ENCODE measurements around the gene NANOS2. TPM values are rescaled to one million over a fixed set of nuclear protein-coding genes. Genes with fewer than 3 reads are reported as not detected.

Gene NANOS2
- total RNA-seq, 1 experiment from 2014 or later = not detected

DNA sequence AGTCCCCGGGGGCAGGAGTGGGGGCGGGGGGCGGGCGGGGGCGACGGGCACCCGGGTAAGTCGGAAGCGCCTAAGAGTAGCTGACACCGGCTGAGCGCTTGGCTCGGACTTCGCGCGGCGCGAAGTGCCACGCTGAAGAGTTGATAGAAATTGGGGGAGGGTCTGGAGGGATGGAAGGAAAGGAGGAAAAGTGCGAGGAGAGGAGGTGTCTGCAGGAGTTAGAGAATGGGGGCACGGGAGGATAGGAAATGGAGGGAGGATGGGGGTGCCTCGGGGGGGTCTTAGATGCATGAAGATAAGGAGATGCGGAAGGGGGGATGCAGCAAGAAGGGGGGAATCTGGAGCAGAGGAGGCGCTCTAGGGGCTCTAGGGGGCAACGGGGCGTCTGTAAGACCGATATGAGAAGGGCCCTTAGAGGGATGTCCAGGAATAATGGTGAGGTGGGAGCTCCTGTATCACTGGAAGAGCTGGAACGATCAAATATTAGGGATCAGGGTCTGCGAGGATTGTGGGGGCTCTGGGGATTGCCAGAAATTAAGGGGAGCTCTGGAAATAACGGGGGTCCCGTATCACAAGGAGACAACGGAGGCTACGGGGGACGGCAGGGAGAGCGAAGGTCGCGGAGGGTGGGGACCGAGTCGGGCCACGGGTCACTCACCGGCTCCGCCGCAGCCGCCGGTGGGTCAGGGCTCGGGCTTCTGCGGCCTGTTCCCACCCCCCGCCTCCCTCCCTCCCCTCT lies 12.5 kb downstream of the NANOS2 start, which contains the start of gene MYPOP:
TSS of gene MYPOP (minus strand) at position 702 of the 739 bp plus-strand sequence. CDS start 840 bp downstream, outside the sequence.
- Histone ChIP-seq H3K27me3 (replicated peaks; ENCODE audit: control insufficient read depth, insufficient read depth, low read length) (no peaks in the 10 kb centered on the region), H3K4me1 (peaks cover 5% of the 10 kb centered on the region), H3K4me3 (ENCODE audit: low read depth, low read length) (peak within 1 kb of the TSS; percentile 92), H3K9me3 (no peaks in the 10 kb centered on the region), H3K36me3 (ENCODE audit: control insufficient read depth, insufficient read depth, low read length) (peaks cover 3% of the 10 kb centered on the region; the same call in 1 of the 2 replicates)
- peak in 1 of 2 experiments; percentile 26 for DNase-seq
- TF ChIP-seq CTCF (IDR thresholded peaks at IDR 0.05; ENCODE audit: insufficient read depth in 1 of 2, low read depth in 1 of 2, low read length in 1 of 2, severe bottlenecking in 1 of 2, unreplicated experiment in 1 of 2) = no peak
- H3K27me3 Mint-ChIP-seq (ENCODE audit: insufficient read depth, unreplicated experiment) = no peaks in the 10 kb centered on the region
- no peaks in the 10 kb centered on the region for H3K4me1 Mint-ChIP-seq (ENCODE audit: low read depth, unreplicated experiment)
- intact Hi-C loops (cut with micrococcal nuclease; ENCODE audit: unreplicated experiment) = loop anchor here (1.0 to 2.0 kb wide), 2 partner anchors 9 to 25 kb away; no protein-coding TSS in a partner anchor
- H3K27ac Mint-ChIP-seq (ENCODE audit: unreplicated experiment) = peak within 1 kb of the TSS; percentile 65
- ChIA-PET POLR2A (interaction anchor here (1.0 to 2.9 kb wide), 6 partner anchors 16 to 93 kb away, joined by 4 to 19 read pairs (median 8); partner anchors contain the start of genes CCDC61, FOXA3 and IRF2BP1), CTCF (interaction anchor here (0.5 to 3.4 kb wide), 10 partner anchors 16 to 528 kb away, joined by 3 to 18 read pairs (median 7); partner anchors contain the start of genes IRF2BP1, SIX5 and SYMPK)
- peak within 1 kb of the TSS; percentile 80 for H3K4me3 Mint-ChIP-seq (ENCODE audit: unreplicated experiment)
- no TSS peak for BruUV-seq (replicated peaks)
- H3K36me3 Mint-ChIP-seq (ENCODE audit: insufficient read depth, unreplicated experiment) = peaks cover 46% of the 10 kb centered on the region
- no peaks in the 10 kb centered on the region for H3K9me3 Mint-ChIP-seq (ENCODE audit: unreplicated experiment)

DNA sequence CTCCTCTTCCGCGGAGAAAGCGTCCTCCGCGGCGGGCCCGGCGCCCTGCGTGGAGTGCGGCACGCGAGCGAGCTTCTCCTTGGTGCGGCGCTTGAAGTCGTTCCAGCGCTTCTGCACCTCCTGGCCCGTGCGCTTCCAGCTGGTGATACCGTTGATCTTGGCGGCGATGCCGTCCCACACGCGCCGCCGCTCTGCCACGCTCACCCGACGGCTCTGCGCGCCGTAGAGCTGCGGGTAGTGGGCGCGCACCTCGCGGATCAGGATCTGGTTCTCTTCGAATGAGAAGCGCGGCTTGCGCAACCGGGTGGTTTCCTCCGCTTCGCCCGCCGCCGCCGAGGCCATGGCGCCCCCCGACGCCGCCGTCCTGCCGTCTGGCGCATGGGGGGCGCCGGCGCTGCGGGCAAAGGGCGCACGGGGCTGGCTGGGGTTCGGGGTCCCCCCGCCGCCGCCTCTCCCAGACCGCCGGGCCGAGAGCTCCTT lies 13.1 kb downstream of the NANOS2 start:
- Mint-ChIP-seq H3K4me3 (ENCODE audit: unreplicated experiment) (peak overlapping the region; percentile 80), H3K27me3 (ENCODE audit: insufficient read depth, unreplicated experiment) (no peaks in the 10 kb centered on the region), H3K9me3 (ENCODE audit: unreplicated experiment) (no peaks in the 10 kb centered on the region), H3K36me3 (ENCODE audit: insufficient read depth, unreplicated experiment) (peaks cover 46% of the 10 kb centered on the region), H3K27ac (ENCODE audit: unreplicated experiment) (no peak overlapping the region), H3K4me1 (ENCODE audit: low read depth, unreplicated experiment) (no peaks in the 10 kb centered on the region)
- H3K27me3 ChIP-seq (replicated peaks; ENCODE audit: control insufficient read depth, insufficient read depth, low read length) = no peaks in the 10 kb centered on the region
- no peaks in the 10 kb centered on the region for H3K9me3 ChIP-seq
- no TSS peak for BruUV-seq (replicated peaks)
- DNase-seq = peak in 1 of 2 experiments; percentile 46
- POLR2A ChIA-PET = interaction anchor here (2.9 kb wide), 1 partner anchor 38 kb away, joined by 19 read pairs; the partner anchor contains the start of gene FOXA3
- CTCF ChIA-PET = interaction anchor here (0.5 to 3.4 kb wide), 7 partner anchors 14 to 132 kb away, joined by 3 to 18 read pairs (median 7); partner anchors contain the start of genes IRF2BP1, SIX5 and SYMPK
- peak overlapping the region; percentile 92 for H3K4me3 ChIP-seq (ENCODE audit: low read depth, low read length)
- TF ChIP-seq CTCF (IDR thresholded peaks at IDR 0.05; ENCODE audit: insufficient read depth in 1 of 2, low read depth in 1 of 2, low read length in 1 of 2, severe bottlenecking in 1 of 2, unreplicated experiment in 1 of 2) = no peak
- peaks cover 3% of the 10 kb centered on the region; the same call in 1 of the 2 replicates for H3K36me3 ChIP-seq (ENCODE audit: control insufficient read depth, insufficient read depth, low read length)
- H3K4me1 ChIP-seq = peaks cover 5% of the 10 kb centered on the region
- intact Hi-C loops (cut with micrococcal nuclease; ENCODE audit: unreplicated experiment) = no loop called here

- no peaks in the 10 kb centered on the region for H3K9me3 Mint-ChIP-seq (ENCODE audit: unreplicated experiment)
- no peaks in the 10 kb centered on the region for H3K4me1 Mint-ChIP-seq (ENCODE audit: low read depth, unreplicated experiment)
- H3K4me1 ChIP-seq = peaks cover 5% of the 10 kb centered on the region
- no peak for TF ChIP-seq CTCF (IDR thresholded peaks at IDR 0.05; ENCODE audit: insufficient read depth in 1 of 2, low read depth in 1 of 2, low read length in 1 of 2, severe bottlenecking in 1 of 2, unreplicated experiment in 1 of 2)
- no peaks in the 10 kb centered on the region for H3K27me3 Mint-ChIP-seq (ENCODE audit: insufficient read depth, unreplicated experiment)
- intact Hi-C loops (cut with micrococcal nuclease; ENCODE audit: unreplicated experiment) = no loop called here
- no TSS peak for BruUV-seq (replicated peaks)
- H3K27ac Mint-ChIP-seq (ENCODE audit: unreplicated experiment) = no peak overlapping the region
- peaks cover 46% of the 10 kb centered on the region for H3K36me3 Mint-ChIP-seq (ENCODE audit: insufficient read depth, unreplicated experiment)
- peak overlapping the region; percentile 80 for H3K4me3 Mint-ChIP-seq (ENCODE audit: unreplicated experiment)
- H3K4me3 ChIP-seq (ENCODE audit: low read depth, low read length) = peak overlapping the region; percentile 92
- no peak for DNase-seq
- POLR2A ChIA-PET = interaction anchor here (2.9 kb wide), 1 partner anchor 37 kb away, joined by 19 read pairs; the partner anchor contains the start of gene FOXA3
- no peaks in the 10 kb centered on the region for H3K9me3 ChIP-seq
- CTCF ChIA-PET = interaction anchor here (0.5 to 3.4 kb wide), 4 partner anchors 13 to 84 kb away, joined by 3 to 18 read pairs (median 6); partner anchors contain the start of gene SYMPK
- H3K27me3 ChIP-seq (replicated peaks; ENCODE audit: control insufficient read depth, insufficient read depth, low read length) = no peaks in the 10 kb centered on the region
- H3K36me3 ChIP-seq (ENCODE audit: control insufficient read depth, insufficient read depth, low read length) = peaks cover 3% of the 10 kb centered on the region; the same call in 1 of the 2 replicates
Observed at GRCh38 chr19:45900738-45901431, 13.7 kb downstream of the NANOS2 start.
